Omental fat pad (tissue), 4 donors: Measurements from ENCODE around the gene BCAR3. TPM values are rescaled to one million over a fixed set of nuclear protein-coding genes. Genes with fewer than 3 reads are reported as not detected.

Experiments
- ATAC-seq: fragments of 150-250 bp; one replicate; pipeline ENCODE4 v1.9.1; 2016; ENCODE audit warnings: mild to moderate bottlenecking, moderate library complexity; ENCODE audit not compliant: low FRiP score
- DNase-seq: peaks from one replicate; pipeline ENCODE4 v3.0.0-alpha.2; 2019; ENCODE audit warnings: low spot score
- CTCF ChIP-seq, 3 donors: fragments of 450-650 bp; IDR thresholded peaks; one replicate each; pipeline ENCODE4 v1.5.1; 2016 to 2017; ENCODE audit warnings: antibody characterized with exemption in 3 of 3, mild to moderate bottlenecking in 3 of 3, moderate library complexity in 2 of 3
- total RNA-seq, 4 donors: library from RNA; depleted of rRNA; stranded (reverse); fragments of >200 nt; gene quantifications; one replicate each; pipeline ENCODE4 v1.1.0, GENCODE V29; 2016

The BCAR3 gene
- total RNA-seq, 4 donors from 2014 or later = 43.7 to 73.5 (median 45.8) TPM

- ATAC-seq = no peak
- no peak for DNase-seq
- no peak for TF ChIP-seq CTCF (IDR thresholded peaks at IDR 0.05)
Measured at GRCh38 chr1:93605026-93605568, 76.5 kb downstream of the BCAR3 start.

GRCh38 chr1:93604411-93604810 is 77.2 kb downstream of the BCAR3 start:
- ATAC-seq (no peak), DNase-seq (no peak)
- no peak for TF ChIP-seq CTCF (IDR thresholded peaks at IDR 0.05)

DNA sequence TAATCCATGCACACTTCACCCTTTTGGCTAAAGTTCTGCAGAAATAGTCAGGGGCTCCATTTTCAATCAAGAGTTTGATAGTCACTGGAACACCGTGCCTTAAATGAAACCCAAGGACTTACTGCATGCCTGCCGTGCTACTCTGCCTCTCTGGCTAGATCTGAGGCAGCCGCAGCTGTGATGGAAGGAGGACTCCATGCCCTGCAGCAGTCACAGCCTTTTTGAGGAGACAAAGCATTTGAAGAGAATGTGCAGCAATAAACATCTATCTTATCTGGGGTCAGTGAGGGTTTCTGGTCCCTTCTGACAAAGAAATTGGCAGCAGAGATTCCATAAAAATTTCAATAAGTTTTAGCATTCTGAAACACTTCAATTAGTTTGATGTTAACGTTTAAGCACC is 78.0 kb downstream of the BCAR3 start:
- DNase-seq (no peak), ATAC-seq (no peak)
- TF ChIP-seq CTCF (IDR thresholded peaks at IDR 0.05) = no peak

DNA sequence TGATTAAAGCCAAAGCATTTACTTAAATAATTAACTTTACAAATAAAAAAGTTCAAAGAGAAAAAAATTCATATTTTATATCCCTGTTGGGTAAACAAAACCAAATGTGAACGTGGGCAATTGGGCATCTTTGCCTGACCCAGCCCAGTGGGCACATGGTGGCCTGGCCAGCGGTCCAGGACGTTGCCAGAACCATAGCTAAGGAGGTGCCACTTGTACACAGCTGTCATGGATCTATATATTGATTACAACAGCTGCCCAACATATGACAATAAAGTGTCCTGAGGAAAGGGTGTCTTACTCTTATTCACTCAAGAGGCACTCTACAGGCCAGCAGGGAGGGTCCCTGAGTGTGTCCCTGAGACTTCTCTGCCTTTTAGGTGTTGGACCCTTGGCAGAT is 78.5 kb downstream of the BCAR3 start:
- ATAC-seq = no peak
- TF ChIP-seq CTCF (IDR thresholded peaks at IDR 0.05) = no peak
- DNase-seq = no peak

DNA sequence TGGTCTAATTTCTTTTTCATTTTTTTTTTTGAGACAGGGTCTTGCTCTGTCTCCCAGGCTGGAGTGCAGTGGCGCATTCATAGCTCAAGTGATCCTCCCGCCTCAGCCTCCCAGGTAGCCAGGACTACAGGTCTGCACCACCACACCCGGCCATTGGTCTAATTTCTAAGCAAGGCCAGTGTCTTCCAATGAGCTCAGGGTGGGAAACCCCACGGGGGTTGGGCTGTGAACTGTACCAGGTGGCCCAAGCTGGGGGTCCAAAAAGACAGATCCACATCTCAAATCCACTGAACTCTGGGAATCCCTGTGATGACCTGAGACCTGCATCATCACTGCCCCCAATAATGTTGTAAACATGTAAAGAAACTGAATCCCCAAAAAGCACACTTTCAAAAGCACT is 79.5 kb downstream of the BCAR3 start:
- TF ChIP-seq CTCF (IDR thresholded peaks at IDR 0.05) = no peak
- DNase-seq (no peak), ATAC-seq (no peak)

DNA sequence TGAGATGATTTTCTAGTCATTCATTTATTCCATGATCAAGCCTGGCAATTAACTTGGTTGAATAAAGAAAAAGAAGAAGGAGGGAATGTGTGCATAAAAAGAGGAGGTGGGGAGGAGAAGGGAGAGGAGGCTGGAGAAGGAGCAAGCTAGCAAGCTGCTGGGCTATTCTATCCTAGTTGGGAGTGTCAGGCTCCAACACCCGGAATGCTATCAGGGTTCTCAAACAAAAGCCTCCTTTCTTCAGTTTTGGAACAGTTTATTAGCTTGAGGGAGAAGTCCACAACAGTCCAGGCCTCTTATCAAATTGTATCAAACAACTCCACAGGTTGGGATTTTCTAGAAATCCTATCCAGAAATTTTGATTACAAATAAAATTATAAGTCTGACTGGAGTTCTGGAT is 80.0 kb downstream of the BCAR3 start:
- TF ChIP-seq CTCF (IDR thresholded peaks at IDR 0.05) = no peak
- DNase-seq (no peak), ATAC-seq (no peak)

GRCh38 chr1:93600663-93601062 is 81.0 kb downstream of the BCAR3 start:
- no peak for DNase-seq
- TF ChIP-seq CTCF (IDR thresholded peaks at IDR 0.05) = no peak
- no peak for ATAC-seq
